ENCODE results near the gene CCDC159. TPM values are rescaled to one million over a fixed set of nuclear protein-coding genes. Genes with fewer than 3 reads are reported as not detected.

Gene CCDC159
- total and polyA plus RNA-seq, 2 of the 13 experiments (the other 11 are each of a cell fraction or from before 2014, with no cell fraction given): 1.7 to 6.3 TPM

DNA sequence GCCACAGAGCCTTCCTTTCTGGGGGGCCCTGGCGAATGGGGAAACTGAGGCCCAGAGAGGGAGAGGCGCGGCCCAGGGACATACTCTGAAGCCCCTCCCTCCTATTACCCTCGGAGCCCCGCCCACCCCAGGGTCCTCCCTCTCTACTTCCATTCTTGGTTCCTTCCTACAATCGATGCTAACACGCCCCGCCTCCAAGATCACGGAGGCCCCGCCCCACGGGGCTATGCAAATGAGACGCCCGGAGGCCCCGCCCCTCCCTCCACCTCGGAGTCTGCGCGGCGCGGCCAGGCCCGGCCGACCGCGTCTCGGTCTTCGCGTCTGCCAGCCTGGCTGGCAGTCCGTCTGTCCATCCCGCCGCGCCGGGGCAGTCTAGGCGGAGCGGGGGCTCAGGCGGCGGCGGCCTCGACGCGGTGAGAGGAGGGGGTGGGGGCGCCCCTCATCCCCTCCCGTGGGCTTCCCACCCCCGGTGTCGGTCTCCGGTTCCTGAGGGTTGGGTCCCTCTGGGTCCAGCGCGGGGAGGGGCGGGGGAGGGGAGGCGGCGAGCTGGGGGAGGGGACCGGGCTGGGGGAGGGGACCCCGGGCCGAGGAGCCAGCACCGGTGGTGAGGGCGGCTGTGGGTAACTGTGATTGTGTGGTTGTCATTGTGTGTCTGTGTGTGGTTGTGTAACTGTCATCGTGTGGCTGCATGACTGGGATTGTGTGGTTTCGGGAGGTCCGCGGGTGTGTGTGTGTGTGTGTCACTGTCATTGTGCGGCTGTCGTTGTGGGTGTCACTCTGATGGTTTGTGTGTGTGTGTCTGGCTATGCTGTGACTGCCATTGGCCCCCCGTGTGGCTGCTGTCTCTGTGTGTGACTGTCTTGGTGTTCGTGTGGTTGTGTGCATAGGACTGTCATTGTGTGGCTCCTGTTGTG, 9.1 kb downstream of the CCDC159 start, which contains the start of gene PLPPR2 (continued):
- TF ChIP-seq, protein P1, sequence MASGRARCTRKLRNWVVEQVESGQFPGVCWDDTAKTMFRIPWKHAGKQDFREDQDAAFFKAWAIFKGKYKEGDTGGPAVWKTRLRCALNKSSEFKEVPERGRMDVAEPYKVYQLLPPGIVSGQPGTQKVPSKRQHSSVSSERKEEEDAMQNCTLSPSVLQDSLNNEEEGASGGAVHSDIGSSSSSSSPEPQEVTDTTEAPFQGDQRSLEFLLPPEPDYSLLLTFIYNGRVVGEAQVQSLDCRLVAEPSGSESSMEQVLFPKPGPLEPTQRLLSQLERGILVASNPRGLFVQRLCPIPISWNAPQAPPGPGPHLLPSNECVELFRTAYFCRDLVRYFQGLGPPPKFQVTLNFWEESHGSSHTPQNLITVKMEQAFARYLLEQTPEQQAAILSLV (CRISPR knock-in tag; IDR thresholded peaks at IDR 0.05; ENCODE audit: borderline replicate concordance): 0 out of 2 replicates have a peak, but pooled peaks have one; percentile 11
- TF ChIP-seq MAZ (IDR thresholded peaks at IDR 0.05; ENCODE audit: borderline replicate concordance, low read depth, low read length): no peak
- TF ChIP-seq MAZ (CRISPR knock-in tag; IDR thresholded peaks at IDR 0.05; ENCODE audit: low read depth): 0 out of 2 replicates have a peak, but pooled peaks have one; percentile 30
- peak; percentile 40 for TF ChIP-seq HNRNPK (IDR thresholded peaks at IDR 0.05; ENCODE audit: low read depth, low read length, poor library complexity, severe bottlenecking)
- TF ChIP-seq, protein P2, sequence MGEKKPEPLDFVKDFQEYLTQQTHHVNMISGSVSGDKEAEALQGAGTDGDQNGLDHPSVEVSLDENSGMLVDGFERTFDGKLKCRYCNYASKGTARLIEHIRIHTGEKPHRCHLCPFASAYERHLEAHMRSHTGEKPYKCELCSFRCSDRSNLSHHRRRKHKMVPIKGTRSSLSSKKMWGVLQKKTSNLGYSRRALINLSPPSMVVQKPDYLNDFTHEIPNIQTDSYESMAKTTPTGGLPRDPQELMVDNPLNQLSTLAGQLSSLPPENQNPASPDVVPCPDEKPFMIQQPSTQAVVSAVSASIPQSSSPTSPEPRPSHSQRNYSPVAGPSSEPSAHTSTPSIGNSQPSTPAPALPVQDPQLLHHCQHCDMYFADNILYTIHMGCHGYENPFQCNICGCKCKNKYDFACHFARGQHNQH (CRISPR knock-in tag; IDR thresholded peaks at IDR 0.05): no peak
- TF ChIP-seq, protein P3, sequence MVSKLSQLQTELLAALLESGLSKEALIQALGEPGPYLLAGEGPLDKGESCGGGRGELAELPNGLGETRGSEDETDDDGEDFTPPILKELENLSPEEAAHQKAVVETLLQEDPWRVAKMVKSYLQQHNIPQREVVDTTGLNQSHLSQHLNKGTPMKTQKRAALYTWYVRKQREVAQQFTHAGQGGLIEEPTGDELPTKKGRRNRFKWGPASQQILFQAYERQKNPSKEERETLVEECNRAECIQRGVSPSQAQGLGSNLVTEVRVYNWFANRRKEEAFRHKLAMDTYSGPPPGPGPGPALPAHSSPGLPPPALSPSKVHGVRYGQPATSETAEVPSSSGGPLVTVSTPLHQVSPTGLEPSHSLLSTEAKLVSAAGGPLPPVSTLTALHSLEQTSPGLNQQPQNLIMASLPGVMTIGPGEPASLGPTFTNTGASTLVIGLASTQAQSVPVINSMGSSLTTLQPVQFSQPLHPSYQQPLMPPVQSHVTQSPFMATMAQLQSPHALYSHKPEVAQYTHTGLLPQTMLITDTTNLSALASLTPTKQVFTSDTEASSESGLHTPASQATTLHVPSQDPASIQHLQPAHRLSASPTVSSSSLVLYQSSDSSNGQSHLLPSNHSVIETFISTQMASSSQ (IDR thresholded peaks at IDR 0.05; ENCODE audit: low read depth): no peak
- TF ChIP-seq, protein P3 (CRISPR knock-in tag; IDR thresholded peaks at IDR 0.05; ENCODE audit: borderline replicate concordance): 0 out of 2 replicates have a peak, but pooled peaks have one; percentile 25
- peak; percentile 59 for TF ChIP-seq ZFX (CRISPR knock-in tag; IDR thresholded peaks at IDR 0.05; ENCODE audit: low read depth)
- no peak for TF ChIP-seq ZNF563 (CRISPR knock-in tag; IDR thresholded peaks at IDR 0.05)
- TF ChIP-seq REXO4 (CRISPR knock-in tag; IDR thresholded peaks at IDR 0.05; ENCODE audit: borderline replicate concordance): no peak
- TF ChIP-seq ZNF552 (CRISPR knock-in tag; IDR thresholded peaks at IDR 0.05; ENCODE audit: borderline replicate concordance): no peak
- TF ChIP-seq ZNF556 (CRISPR knock-in tag; IDR thresholded peaks at IDR 0.05; ENCODE audit: borderline replicate concordance): peak; percentile 23; the same call in 1 of the 2 replicates
